HG02642 (cell line): Measurements from ENCODE around the gene TRIM43.
"Not testable (repeated sequence)": the region's sequence is repeated elsewhere in the genome, so short reads cannot be mapped to it uniquely, and the experiment has no call there.

ENCODE experiments used
- ATAC-seq: cut with Tn5 transposase; IDR thresholded peaks from one replicate; pipeline ENCODE4 v1.9.1; 2021; ENCODE audit warnings: mild to moderate bottlenecking; ENCODE audit not compliant: unreplicated experiment, poor library complexity

Gene TRIM43

GRCh38 chr2:95640515-95641288 lies 48.9 kb downstream of the TRIM43 start:
- ATAC-seq, result not testable (repeated sequence)

- ATAC-seq, result not testable (repeated sequence)
Observed at GRCh38 chr2:95641289-95641575, 49.4 kb downstream of the TRIM43 start.

DNA sequence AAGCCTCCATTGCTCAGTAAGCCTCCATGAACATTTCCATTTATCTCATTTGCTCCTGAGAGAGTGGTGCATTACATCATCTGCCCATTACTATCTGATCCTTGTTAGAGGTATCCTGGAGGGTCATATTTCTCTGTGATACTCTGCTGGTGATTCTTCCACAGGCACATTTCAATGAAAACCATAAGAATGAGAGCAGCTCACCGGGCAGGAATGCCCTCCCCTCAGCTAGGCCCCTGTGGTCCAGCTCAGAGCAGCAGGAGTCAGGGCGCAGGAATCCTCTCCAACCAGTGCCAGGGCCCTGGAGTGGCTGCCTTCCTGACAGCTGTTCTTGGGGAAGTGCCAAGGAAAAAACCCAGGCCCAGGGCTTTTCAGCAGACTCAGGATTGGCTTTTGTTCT lies 50.0 kb downstream of the TRIM43 start:
- not testable (repeated sequence) for ATAC-seq

DNA sequence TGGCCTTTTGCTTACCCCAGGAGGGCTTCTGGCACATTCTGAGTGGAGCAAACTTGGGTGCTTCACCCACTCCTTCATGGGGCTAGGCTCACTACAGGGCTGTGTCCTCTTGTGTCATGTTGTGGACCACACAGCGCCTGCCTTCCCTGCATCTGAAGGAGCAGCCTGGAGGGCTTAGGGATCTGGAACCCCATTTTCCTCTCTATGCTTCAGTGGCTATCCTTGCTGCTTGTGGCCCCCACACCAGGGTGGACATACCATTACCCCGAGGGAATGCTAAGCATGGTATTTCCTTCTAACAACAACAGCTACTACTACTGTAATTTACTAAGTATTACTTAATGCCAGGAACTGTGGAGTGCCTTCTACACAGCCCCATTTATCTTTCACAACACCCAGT lies 50.6 kb downstream of the TRIM43 start:
- not testable (repeated sequence) for ATAC-seq

- ATAC-seq, result not testable (repeated sequence)
Observed at GRCh38 chr2:95642951-95643350, 51.1 kb downstream of the TRIM43 start.

DNA sequence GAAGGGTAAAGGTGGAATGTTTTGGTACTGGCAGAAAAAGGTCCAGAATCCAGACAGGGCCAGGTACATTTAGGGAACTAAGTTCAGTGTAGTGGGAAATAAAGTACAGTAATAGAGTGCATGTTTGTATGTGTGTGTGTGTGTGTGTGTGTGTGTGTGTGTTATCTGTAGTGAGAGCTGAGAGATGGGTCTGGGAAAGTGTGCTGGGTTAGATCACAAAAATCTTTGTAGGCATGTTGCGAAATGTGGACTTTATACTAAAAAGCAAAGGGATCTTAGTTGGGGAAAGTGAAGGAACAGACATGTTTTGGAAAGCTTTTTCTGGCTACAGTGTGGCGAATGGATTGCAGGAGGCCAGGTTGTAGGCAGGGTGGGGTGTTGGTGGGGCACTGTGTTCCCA lies 53.5 kb downstream of the TRIM43 start:
- not testable (repeated sequence) for ATAC-seq

- not testable (repeated sequence) for ATAC-seq
Observed at GRCh38 chr2:95646274-95646994, 54.6 kb downstream of the TRIM43 start.

DNA sequence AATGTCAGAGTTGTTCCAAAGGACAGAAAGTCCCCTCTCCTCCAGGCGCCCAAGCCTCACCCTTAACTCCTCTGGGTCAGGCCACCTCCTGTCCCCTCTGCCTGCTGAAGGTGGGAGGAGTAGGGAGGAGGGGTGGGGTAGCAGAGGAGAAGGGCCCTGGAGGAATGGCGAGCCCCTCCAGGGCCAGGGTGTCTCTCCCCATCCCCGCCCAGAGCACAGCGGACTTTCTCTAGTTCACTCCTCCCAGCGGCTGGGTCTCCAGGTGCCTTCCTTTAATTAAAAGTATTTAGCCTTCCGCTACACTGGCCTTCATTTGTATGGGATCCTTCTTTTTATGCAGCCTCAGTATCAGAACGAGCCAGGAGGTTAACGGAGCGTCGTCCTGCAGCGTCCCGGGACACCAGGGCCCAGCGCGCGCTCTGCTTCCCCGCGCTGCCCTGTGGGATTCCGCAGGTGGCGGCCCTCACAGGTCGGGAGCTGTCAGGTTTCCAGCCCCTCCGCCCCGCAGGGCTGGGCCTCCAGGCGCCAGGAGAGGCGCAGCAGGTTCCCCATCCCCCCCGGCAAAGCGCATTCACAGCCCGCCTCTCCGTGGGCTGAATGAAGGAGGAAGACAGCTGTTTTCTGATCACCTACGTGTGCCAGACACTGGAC lies 57.2 kb downstream of the TRIM43 start:
- ATAC-seq, result not testable (repeated sequence)
